Measurements from ENCODE around the gene EVL. TPM values are rescaled to one million over a fixed set of nuclear protein-coding genes. Genes with fewer than 3 reads are reported as not detected.

Gene EVL
- total and polyA plus RNA-seq, 2 donors (not counting 3 experiments of a cell fraction or from before 2014, with no cell fraction given), result 34.6 to 62.5 TPM

GRCh38 chr14:100107236-100107635 lies 42.0 kb downstream of the EVL start:
- no TSS peak for BruUV-seq (replicated peaks)
- Histone ChIP-seq H4K20me1 (replicated peaks; ENCODE audit: control insufficient read depth, extremely low read depth, insufficient read depth, low read length) (no peaks in the 10 kb centered on the region), H2AFZ (ENCODE audit: low read depth, low read length) (no peak overlapping the region)

More at GRCh38 chr14:100107236-100107635, 42.0 kb downstream of the EVL start:
- no peak for FAIRE-seq
- Histone ChIP-seq H3K9me3 (replicated peaks; ENCODE audit: control insufficient read depth, insufficient read depth, low read length) (no peaks in the 10 kb centered on the region), H3K4me1 (ENCODE audit: control insufficient read depth, extremely low read depth, insufficient read depth, low read length) (peaks cover 26% of the 10 kb centered on the region), H3K36me3 (ENCODE audit: control insufficient read depth in 2 of 2, extremely low read depth in 1 of 2, insufficient read depth in 2 of 2, low read length in 2 of 2) (no peaks in the 10 kb centered on the region), H3K4me3 (replicated peaks in 1 of 3; ENCODE audit: insufficient read depth in 1 of 3, low read depth in 1 of 3, low read length in 3 of 3) (no peak overlapping the region), H3K9me1 (replicated peaks; ENCODE audit: control insufficient read depth, extremely low read depth, insufficient read depth, low read length) (no peaks in the 10 kb centered on the region), H3K27ac (ENCODE audit: insufficient read depth, low read depth, low read length) (no peak overlapping the region), H3K79me2 (ENCODE audit: control insufficient read depth, insufficient read depth, low read length) (no peaks in the 10 kb centered on the region), H3K27me3 (ENCODE audit: control insufficient read depth in 2 of 2, insufficient read depth in 2 of 2, low read length in 2 of 2) (no peaks in the 10 kb centered on the region), H3K4me2 (ENCODE audit: insufficient read depth, low read length) (no peak overlapping the region), H3K9ac (replicated peaks; ENCODE audit: extremely low read depth, insufficient read depth, low read length) (no peak overlapping the region)
- no peak for DNase-seq (ENCODE audit: low read depth, low spot score)
- TF ChIP-seq, protein P1, sequence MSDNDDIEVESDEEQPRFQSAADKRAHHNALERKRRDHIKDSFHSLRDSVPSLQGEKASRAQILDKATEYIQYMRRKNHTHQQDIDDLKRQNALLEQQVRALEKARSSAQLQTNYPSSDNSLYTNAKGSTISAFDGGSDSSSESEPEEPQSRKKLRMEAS (IDR thresholded peaks at IDR 0.05; ENCODE audit: insufficient read depth, insufficient read length), result no peak
- TF ChIP-seq GATA2 (IDR thresholded peaks at IDR 0.05; ENCODE audit: insufficient read depth, insufficient read length, low read depth, low read length) (no peak), CTCF (IDR thresholded peaks at IDR 0.05; ENCODE audit: extremely low read depth in 1 of 2, insufficient read depth in 1 of 2, low read depth in 1 of 2, low read length in 2 of 2) (no peak), POLR2AphosphoS5 (IDR thresholded peaks at IDR 0.05; ENCODE audit: insufficient read depth, low read depth, low read length) (no peak), EZH2 (IDR thresholded peaks at IDR 0.05; ENCODE audit: borderline replicate concordance, low read depth, low read length, severe bottlenecking) (no peak), POLR2A (IDR thresholded peaks at IDR 0.05; ENCODE audit: low read depth, low read length) (no peak), FOS (IDR thresholded peaks at IDR 0.05; ENCODE audit: borderline replicate concordance, insufficient read depth, low read length) (no peak), JUN (IDR thresholded peaks at IDR 0.05; ENCODE audit: borderline replicate concordance, insufficient read depth, insufficient read length, low read depth) (no peak)
- ChIA-PET POLR2A (no interaction called here), CTCF (interaction anchor here (0.9 to 6.2 kb wide), 20 partner anchors 7 to 149 kb away, joined by 3 to 150 read pairs (median 9); no protein-coding TSS in a partner anchor)
- dilution Hi-C loops (cut with MboI; ENCODE audit: extremely low pct_ligation_motif_present, low sequenced_read_pairs), result no loop called here
- intact Hi-C loops (cut with micrococcal nuclease), result no loop called here

Data from endothelial cell of umbilical vein (primary cell).